HepG2 (cell line): Measurements from ENCODE around the gene NCKIPSD. TPM values are rescaled to one million over a fixed set of nuclear protein-coding genes. Genes with fewer than 3 reads are reported as not detected.
A peak's percentile ranks its signal among the peaks of the same experiment; 100 is the strongest.

ENCODE experiments used
- CHD4 ChIP-seq: fragments of 200-600 bp; sonication (generic); IDR thresholded peaks from 2 replicates; pipeline ENCODE4 v1.7.0; 2017; ENCODE audit warnings: mild to moderate bottlenecking, low read length, borderline replicate concordance
- EED ChIP-seq: sonication (generic); formaldehyde crosslinking; IDR thresholded peaks from 2 replicates; pipeline ENCODE4 v1.5.0; 2020; ENCODE audit warnings: mild to moderate bottlenecking, missing genetic modification reagents
- MLLT10 ChIP-seq: sonication (generic); formaldehyde crosslinking; IDR thresholded peaks from 2 replicates; pipeline ENCODE4 v1.4.0; 2020; ENCODE audit warnings: missing genetic modification reagents
- ZHX2 ChIP-seq, 2 experiments: sonication (generic) in 1 of 2; formaldehyde crosslinking in 1 of 2; IDR thresholded peaks; 2 replicates each; pipeline versions ENCODE4 v1.6.1 to v1.9.0; 2014 to 2022; ENCODE audit warnings: antibody characterized with exemption in 1 of 2, borderline replicate concordance in 1 of 2, inconsistent platforms in 1 of 2, low read depth in 1 of 2, missing genetic modification reagents in 1 of 2
- ZMYM2 ChIP-seq: sonication (generic); formaldehyde crosslinking; IDR thresholded peaks from 2 replicates; pipeline ENCODE4 v1.8.0; 2022; ENCODE audit warnings: mild to moderate bottlenecking, missing genetic modification reagents
- ZNF234 ChIP-seq: sonication (generic); formaldehyde crosslinking; conservative IDR thresholded peaks from 2 replicates; pipeline ENCODE4 v1.5.1; 2020; ENCODE audit warnings: mild to moderate bottlenecking, missing genetic modification reagents
- ZNF563 ChIP-seq: sonication (generic); formaldehyde crosslinking; IDR thresholded peaks from 2 replicates; pipeline ENCODE4 v1.8.0; 2022; ENCODE audit warnings: mild to moderate bottlenecking, moderate library complexity, missing genetic modification reagents
- ZNF644 ChIP-seq: IDR thresholded peaks from 2 replicates; pipeline ENCODE4 v1.6.1; 2016; ENCODE audit warnings: low read depth
- polyA plus RNA-seq, 8 experiments: library from polyadenylated mRNA; depleted of rRNA in 3 of 8; stranded (reverse) in 7 of 8; unstranded in 1 of 8; fragments of >200 nt; fragmentation: Illumina TruSeq in 4 of 8; extraction: Trizol in 4 of 8; gene quantifications; 2 replicates each; pipeline versions ENCODE4 v1.2.1 to v1.2.3, GENCODE V29; 2011 to 2016; ENCODE audit warnings: low read depth in 4 of 8, missing spikeins in 1 of 8, mixed read lengths in 1 of 8; ENCODE audit not compliant: insufficient read depth in 1 of 8
- total RNA-seq, 5 experiments: library from RNA; depleted of rRNA; stranded (reverse); fragments of >200 nt; fragmentation: Illumina TruSeq; extraction: Trizol; gene quantifications; 2 replicates each; pipeline ENCODE4 v1.2.3, GENCODE V29; 2016; ENCODE audit warnings: low read depth in 1 of 5
- TF ChIP-seq, protein P1 (sequence below): sonication (generic); formaldehyde crosslinking; IDR thresholded peaks from 2 replicates; pipeline ENCODE4 v1.4.0; 2020; ENCODE audit warnings: missing genetic modification reagents, borderline replicate concordance
- TF ChIP-seq, protein P2 (sequence below): sonication (generic); formaldehyde crosslinking; IDR thresholded peaks from 2 replicates; pipeline ENCODE4 v1.4.0; 2020; ENCODE audit warnings: missing genetic modification reagents, borderline replicate concordance
- TF ChIP-seq, protein P3 (sequence below): IDR thresholded peaks from 2 replicates; pipeline ENCODE4 v1.6.1; 2018; ENCODE audit warnings: missing genetic modification reagents
- TF ChIP-seq, protein P4 (sequence below): sonication (generic); formaldehyde crosslinking; IDR thresholded peaks from 2 replicates; pipeline ENCODE4 v1.4.0; 2020; ENCODE audit warnings: mild to moderate bottlenecking, missing genetic modification reagents

NCKIPSD gene
- total and polyA plus RNA-seq, 2 of the 13 experiments (the other 11 are each of a cell fraction or from before 2014, with no cell fraction given) = 13.5 to 35.2 TPM

- TF ChIP-seq, protein P1, sequence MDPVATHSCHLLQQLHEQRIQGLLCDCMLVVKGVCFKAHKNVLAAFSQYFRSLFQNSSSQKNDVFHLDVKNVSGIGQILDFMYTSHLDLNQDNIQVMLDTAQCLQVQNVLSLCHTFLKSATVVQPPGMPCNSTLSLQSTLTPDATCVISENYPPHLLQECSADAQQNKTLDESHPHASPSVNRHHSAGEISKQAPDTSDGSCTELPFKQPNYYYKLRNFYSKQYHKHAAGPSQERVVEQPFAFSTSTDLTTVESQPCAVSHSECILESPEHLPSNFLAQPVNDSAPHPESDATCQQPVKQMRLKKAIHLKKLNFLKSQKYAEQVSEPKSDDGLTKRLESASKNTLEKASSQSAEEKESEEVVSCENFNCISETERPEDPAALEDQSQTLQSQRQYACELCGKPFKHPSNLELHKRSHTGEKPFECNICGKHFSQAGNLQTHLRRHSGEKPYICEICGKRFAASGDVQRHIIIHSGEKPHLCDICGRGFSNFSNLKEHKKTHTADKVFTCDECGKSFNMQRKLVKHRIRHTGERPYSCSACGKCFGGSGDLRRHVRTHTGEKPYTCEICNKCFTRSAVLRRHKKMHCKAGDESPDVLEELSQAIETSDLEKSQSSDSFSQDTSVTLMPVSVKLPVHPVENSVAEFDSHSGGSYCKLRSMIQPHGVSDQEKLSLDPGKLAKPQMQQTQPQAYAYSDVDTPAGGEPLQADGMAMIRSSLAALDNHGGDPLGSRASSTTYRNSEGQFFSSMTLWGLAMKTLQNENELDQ (CRISPR knock-in tag) = no peak
- TF ChIP-seq ZNF563 (CRISPR knock-in tag) (0 out of 2 replicates have a peak, but pooled peaks have one; percentile 40), CHD4 (no peak), EED (no peak), ZMYM2 (no peak), MLLT10 (CRISPR knock-in tag) (no peak), ZNF644 (CRISPR knock-in tag) (no peak), ZHX2 (IDR thresholded peaks at IDR 0.05; ENCODE audit: low read depth) (0 out of 2 replicates have a peak, but pooled peaks have one; percentile 8), ZHX2 (CRISPR knock-in tag; IDR thresholded peaks at IDR 0.05; ENCODE audit: borderline replicate concordance) (no peak), ZNF234 (CRISPR knock-in tag) (0 out of 2 replicates have a peak, but pooled peaks have one; percentile 33)
- TF ChIP-seq, protein P2, sequence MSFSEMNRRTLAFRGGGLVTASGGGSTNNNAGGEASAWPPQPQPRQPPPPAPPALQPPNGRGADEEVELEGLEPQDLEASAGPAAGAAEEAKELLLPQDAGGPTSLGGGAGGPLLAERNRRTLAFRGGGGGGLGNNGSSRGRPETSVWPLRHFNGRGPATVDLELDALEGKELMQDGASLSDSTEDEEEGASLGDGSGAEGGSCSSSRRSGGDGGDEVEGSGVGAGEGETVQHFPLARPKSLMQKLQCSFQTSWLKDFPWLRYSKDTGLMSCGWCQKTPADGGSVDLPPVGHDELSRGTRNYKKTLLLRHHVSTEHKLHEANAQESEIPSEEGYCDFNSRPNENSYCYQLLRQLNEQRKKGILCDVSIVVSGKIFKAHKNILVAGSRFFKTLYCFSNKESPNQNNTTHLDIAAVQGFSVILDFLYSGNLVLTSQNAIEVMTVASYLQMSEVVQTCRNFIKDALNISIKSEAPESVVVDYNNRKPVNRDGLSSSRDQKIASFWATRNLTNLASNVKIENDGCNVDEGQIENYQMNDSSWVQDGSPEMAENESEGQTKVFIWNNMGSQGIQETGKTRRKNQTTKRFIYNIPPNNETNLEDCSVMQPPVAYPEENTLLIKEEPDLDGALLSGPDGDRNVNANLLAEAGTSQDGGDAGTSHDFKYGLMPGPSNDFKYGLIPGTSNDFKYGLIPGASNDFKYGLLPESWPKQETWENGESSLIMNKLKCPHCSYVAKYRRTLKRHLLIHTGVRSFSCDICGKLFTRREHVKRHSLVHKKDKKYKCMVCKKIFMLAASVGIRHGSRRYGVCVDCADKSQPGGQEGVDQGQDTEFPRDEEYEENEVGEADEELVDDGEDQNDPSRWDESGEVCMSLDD (CRISPR knock-in tag) = no peak
- TF ChIP-seq, protein P3, sequence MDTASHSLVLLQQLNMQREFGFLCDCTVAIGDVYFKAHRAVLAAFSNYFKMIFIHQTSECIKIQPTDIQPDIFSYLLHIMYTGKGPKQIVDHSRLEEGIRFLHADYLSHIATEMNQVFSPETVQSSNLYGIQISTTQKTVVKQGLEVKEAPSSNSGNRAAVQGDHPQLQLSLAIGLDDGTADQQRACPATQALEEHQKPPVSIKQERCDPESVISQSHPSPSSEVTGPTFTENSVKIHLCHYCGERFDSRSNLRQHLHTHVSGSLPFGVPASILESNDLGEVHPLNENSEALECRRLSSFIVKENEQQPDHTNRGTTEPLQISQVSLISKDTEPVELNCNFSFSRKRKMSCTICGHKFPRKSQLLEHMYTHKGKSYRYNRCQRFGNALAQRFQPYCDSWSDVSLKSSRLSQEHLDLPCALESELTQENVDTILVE (CRISPR knock-in tag) = no peak
- TF ChIP-seq, protein P4, sequence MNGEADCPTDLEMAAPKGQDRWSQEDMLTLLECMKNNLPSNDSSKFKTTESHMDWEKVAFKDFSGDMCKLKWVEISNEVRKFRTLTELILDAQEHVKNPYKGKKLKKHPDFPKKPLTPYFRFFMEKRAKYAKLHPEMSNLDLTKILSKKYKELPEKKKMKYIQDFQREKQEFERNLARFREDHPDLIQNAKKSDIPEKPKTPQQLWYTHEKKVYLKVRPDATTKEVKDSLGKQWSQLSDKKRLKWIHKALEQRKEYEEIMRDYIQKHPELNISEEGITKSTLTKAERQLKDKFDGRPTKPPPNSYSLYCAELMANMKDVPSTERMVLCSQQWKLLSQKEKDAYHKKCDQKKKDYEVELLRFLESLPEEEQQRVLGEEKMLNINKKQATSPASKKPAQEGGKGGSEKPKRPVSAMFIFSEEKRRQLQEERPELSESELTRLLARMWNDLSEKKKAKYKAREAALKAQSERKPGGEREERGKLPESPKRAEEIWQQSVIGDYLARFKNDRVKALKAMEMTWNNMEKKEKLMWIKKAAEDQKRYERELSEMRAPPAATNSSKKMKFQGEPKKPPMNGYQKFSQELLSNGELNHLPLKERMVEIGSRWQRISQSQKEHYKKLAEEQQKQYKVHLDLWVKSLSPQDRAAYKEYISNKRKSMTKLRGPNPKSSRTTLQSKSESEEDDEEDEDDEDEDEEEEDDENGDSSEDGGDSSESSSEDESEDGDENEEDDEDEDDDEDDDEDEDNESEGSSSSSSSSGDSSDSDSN (CRISPR knock-in tag) = peak; percentile 41; the same call in 1 of the 2 replicates
Observed at GRCh38 chr3:48656061-48656840, 29.5 kb downstream of the NCKIPSD start (continued).
